CD1c-positive myeloid dendritic cell (primary cell): ENCODE measurements around the gene DMRTC2.
A peak's percentile ranks its signal among the peaks of the same experiment; 100 is the strongest.
"Not testable (repeated sequence)": the region's sequence is repeated elsewhere in the genome, so short reads cannot be mapped to it uniquely, and the experiment has no call there.

Source experiments
- DNase-seq: peaks from one replicate; pipeline ENCODE4 v3.0.0-alpha.2; 2016; ENCODE audit errors: extremely low spot score

DMRTC2 gene

GRCh38 chr19:41871573-41872383, 26.9 kb downstream of the DMRTC2 start:
- DNase-seq, result peak; percentile 74

- no peak for DNase-seq
Measured at GRCh38 chr19:41872384-41872774, 27.5 kb downstream of the DMRTC2 start.

GRCh38 chr19:41872775-41873647, 28.2 kb downstream of the DMRTC2 start:
- peak; percentile 57 for DNase-seq

- not testable (repeated sequence) for DNase-seq
Measured at GRCh38 chr19:41875973-41876372, 31.1 kb downstream of the DMRTC2 start.

GRCh38 chr19:41876847-41877832, 32.3 kb downstream of the DMRTC2 start, which contains the start of gene CD79A:
Gene CD79A (plus strand): TSS chr19:41877279. CDS start chr19:41877305, 26 bp downstream.
- peak; percentile 51 for DNase-seq

- DNase-seq, result peak; percentile 38
Measured at GRCh38 chr19:41877916-41878905, 33.4 kb downstream of the DMRTC2 start.

- DNase-seq, result no peak
Measured at GRCh38 chr19:41879080-41879479, 34.2 kb downstream of the DMRTC2 start.

- no peak for DNase-seq
Measured at GRCh38 chr19:41879670-41880328, 35.0 kb downstream of the DMRTC2 start.

GRCh38 chr19:41880329-41880708, 35.5 kb downstream of the DMRTC2 start:
- DNase-seq, result no peak

- DNase-seq, result peak; percentile 65
Measured at GRCh38 chr19:41882568-41883462, 38.0 kb downstream of the DMRTC2 start, which contains the start of gene ARHGEF1. Gene ARHGEF1 (plus strand): TSS chr19:41883184. CDS start chr19:41888083, 4,899 bp downstream.

GRCh38 chr19:41883463-41883820, 38.6 kb downstream of the DMRTC2 start:
- DNase-seq, result no peak

- DNase-seq, result peak; percentile 95
Measured at GRCh38 chr19:41883821-41884733, 39.2 kb downstream of the DMRTC2 start.

- DNase-seq, result no peak
Measured at GRCh38 chr19:41886761-41887710, 42.2 kb downstream of the DMRTC2 start.

- DNase-seq, result no peak
Measured at GRCh38 chr19:41887711-41888382, 43.0 kb downstream of the DMRTC2 start.

GRCh38 chr19:41888926-41889325, 44.1 kb downstream of the DMRTC2 start:
- DNase-seq, result no peak

- DNase-seq, result no peak
Measured at GRCh38 chr19:41889896-41890295, 45.1 kb downstream of the DMRTC2 start.
